ENCODE results near the gene DBP. TPM values are rescaled to one million over a fixed set of nuclear protein-coding genes. Genes with fewer than 3 reads are reported as not detected.

DBP gene
- total RNA-seq, 1 donor from 2014 or later: 4.3 TPM

- peak; percentile 94 for TF ChIP-seq CTCF (IDR thresholded peaks at IDR 0.05; ENCODE audit: unreplicated experiment)
- peaks cover 9% of the 10 kb centered on the region for H3K4me1 Mint-ChIP-seq (ENCODE audit: unreplicated experiment)
- H3K36me3 Mint-ChIP-seq (ENCODE audit: low read depth, unreplicated experiment): no peaks in the 10 kb centered on the region
- H3K27me3 Mint-ChIP-seq (ENCODE audit: unreplicated experiment): peaks cover 5% of the 10 kb centered on the region
- H3K4me3 Mint-ChIP-seq (ENCODE audit: unreplicated experiment): peak overlapping the region; percentile 47
- no peak overlapping the region for H3K27ac Mint-ChIP-seq (ENCODE audit: unreplicated experiment)
- peak; percentile 94 for DNase-seq (ENCODE audit: low spot score)
- H3K9me3 Mint-ChIP-seq (ENCODE audit: unreplicated experiment): no peaks in the 10 kb centered on the region
These were observed 48.3 kb downstream of the DBP start for GRCh38 chr19:48588670-48589401.

DNA sequence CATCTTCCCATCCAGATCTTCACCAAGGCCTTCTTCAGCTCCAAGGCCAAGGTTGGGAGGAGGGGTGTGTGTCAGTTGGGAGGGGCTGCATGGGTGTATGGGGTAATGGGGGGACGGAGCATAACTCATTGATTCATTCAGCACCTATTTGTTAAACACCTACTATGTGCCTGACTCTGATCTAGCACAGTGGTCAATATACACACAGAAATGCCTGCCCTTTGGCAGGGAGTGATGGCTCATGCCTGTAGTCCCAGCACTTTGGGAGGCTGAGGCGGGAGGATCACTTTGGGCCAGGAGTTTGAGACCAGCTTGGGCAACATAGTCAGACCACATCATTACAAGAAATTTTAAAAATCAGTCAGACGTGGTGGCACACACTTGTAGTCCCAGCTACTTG lies 49.8 kb downstream of the DBP start:
- H3K27me3 Mint-ChIP-seq (ENCODE audit: unreplicated experiment): peaks cover 5% of the 10 kb centered on the region
- H3K4me3 Mint-ChIP-seq (ENCODE audit: unreplicated experiment): no peak overlapping the region
- no peak for TF ChIP-seq CTCF (IDR thresholded peaks at IDR 0.05; ENCODE audit: unreplicated experiment)
- no peaks in the 10 kb centered on the region for H3K9me3 Mint-ChIP-seq (ENCODE audit: unreplicated experiment)
- H3K27ac Mint-ChIP-seq (ENCODE audit: unreplicated experiment): no peak overlapping the region
- no peak for DNase-seq (ENCODE audit: low spot score)
- no peaks in the 10 kb centered on the region for H3K36me3 Mint-ChIP-seq (ENCODE audit: low read depth, unreplicated experiment)
- peaks cover 9% of the 10 kb centered on the region for H3K4me1 Mint-ChIP-seq (ENCODE audit: unreplicated experiment)

GRCh38 chr19:48582168-48582567 lies 55.0 kb downstream of the DBP start:
- Mint-ChIP-seq H3K36me3 (ENCODE audit: low read depth, unreplicated experiment) (no peaks in the 10 kb centered on the region), H3K9me3 (ENCODE audit: unreplicated experiment) (no peaks in the 10 kb centered on the region), H3K27me3 (ENCODE audit: unreplicated experiment) (peaks cover 7% of the 10 kb centered on the region), H3K27ac (ENCODE audit: unreplicated experiment) (no peak overlapping the region), H3K4me3 (ENCODE audit: unreplicated experiment) (no peak overlapping the region), H3K4me1 (ENCODE audit: unreplicated experiment) (peaks cover 6% of the 10 kb centered on the region)
- no peak for TF ChIP-seq CTCF (IDR thresholded peaks at IDR 0.05; ENCODE audit: unreplicated experiment)
- no peak for DNase-seq (ENCODE audit: low spot score)

Other genes starting within 250 kb of the DBP start
- 325 TPM for gene KDELR1, start 245.8 kb downstream of the DBP start, total RNA-seq (ENCODE audit: unreplicated experiment)
- gene GRIN2D, start 243.7 kb downstream of the DBP start, total RNA-seq (ENCODE audit: unreplicated experiment): 25.2 TPM
- gene GRWD1, start 191.4 kb downstream of the DBP start, total RNA-seq (ENCODE audit: unreplicated experiment): 38.4 TPM
- gene KCNJ14, start 181.8 kb downstream of the DBP start, total RNA-seq (ENCODE audit: unreplicated experiment): 0.95 TPM
- gene CYTH2, start 168.0 kb downstream of the DBP start, total RNA-seq (ENCODE audit: unreplicated experiment): 165 TPM
- gene LMTK3, start 125.5 kb downstream of the DBP start, total RNA-seq (ENCODE audit: unreplicated experiment): 3.0 TPM
- 0.62 TPM for gene SULT2B1, start 85.2 kb downstream of the DBP start, total RNA-seq (ENCODE audit: unreplicated experiment)
- not detected for gene SPACA4, start 30.6 kb downstream of the DBP start, total RNA-seq (ENCODE audit: unreplicated experiment)
- 0.64 TPM for gene FAM83E, start 22.3 kb downstream of the DBP start, total RNA-seq (ENCODE audit: unreplicated experiment)
- 1,683 TPM for gene RPL18, start 18.2 kb downstream of the DBP start, total RNA-seq (ENCODE audit: unreplicated experiment)
- 24.7 TPM for gene SPHK2, start 17.9 kb downstream of the DBP start, total RNA-seq (ENCODE audit: unreplicated experiment)
- gene CA11, start 8.8 kb upstream of the DBP start, total RNA-seq (ENCODE audit: unreplicated experiment): 11.9 TPM
- 0.21 TPM for gene NTN5, start 35.6 kb upstream of the DBP start, total RNA-seq (ENCODE audit: unreplicated experiment)
- gene FUT2, start 58.6 kb upstream of the DBP start, total RNA-seq (ENCODE audit: unreplicated experiment): 1.5 TPM
- gene MAMSTR, start 82.3 kb upstream of the DBP start, total RNA-seq (ENCODE audit: unreplicated experiment): 1.5 TPM
- 192 TPM for gene RASIP1, start 103.2 kb upstream of the DBP start, total RNA-seq (ENCODE audit: unreplicated experiment)
- gene IZUMO1, start 109.5 kb upstream of the DBP start, total RNA-seq (ENCODE audit: unreplicated experiment): 3.3 TPM
- 5.7 TPM for gene FUT1, start 115.3 kb upstream of the DBP start, total RNA-seq (ENCODE audit: unreplicated experiment)
- gene FGF21, start 118.1 kb upstream of the DBP start, total RNA-seq (ENCODE audit: unreplicated experiment): not detected
- 35.0 TPM for gene BCAT2, start 173.7 kb upstream of the DBP start, total RNA-seq (ENCODE audit: unreplicated experiment)
- gene HSD17B14, start 199.1 kb upstream of the DBP start, total RNA-seq (ENCODE audit: unreplicated experiment): 65.6 TPM
- 14.1 TPM for gene PLEKHA4, start 231.2 kb upstream of the DBP start, total RNA-seq (ENCODE audit: unreplicated experiment)
- gene PPP1R15A, start 235.0 kb upstream of the DBP start, total RNA-seq (ENCODE audit: unreplicated experiment): 65.8 TPM